ENCODE results near the gene ASB10. TPM values are rescaled to one million over a fixed set of nuclear protein-coding genes. Genes with fewer than 3 reads are reported as not detected.

ASB10 gene
- total and polyA plus RNA-seq, 2 of the 4 experiments (the other 2 are of a cell fraction): not detected

- H3K9me1 ChIP-seq (ENCODE audit: insufficient read depth, low read length): no peaks in the 10 kb centered on the region
- H2AFZ ChIP-seq (replicated peaks; ENCODE audit: low read length, poor library complexity): no peak overlapping the region
- 53% methylated on average over 3 of the region's 19 CpGs; no CpG with 5 or more reads in 1 of the 2 experiments for WGBS, 2 experiments (ENCODE audit: extremely low coverage in 2 of 2, insufficient read length in 1 of 2)
- H2AK5ac ChIP-seq (ENCODE audit: low read depth, low read length): no peak overlapping the region
- no peak overlapping the region for H3K4me2 ChIP-seq (ENCODE audit: low read depth, low read length)
- no peak overlapping the region for H4K8ac ChIP-seq (ENCODE audit: low read depth in 2 of 2, low read length in 2 of 2)
- POLR2A ChIA-PET (ENCODE audit: unreplicated experiment): no interaction called here
- H3K4me1 ChIP-seq (ENCODE audit: control insufficient read depth, insufficient read depth, low read length): no peaks in the 10 kb centered on the region
- DNase-seq (no peak), ATAC-seq (ENCODE audit: low read depth) (no peak)
- H2BK120ac ChIP-seq (ENCODE audit: low read depth, low read length): no peak overlapping the region
- H3K4me3 ChIP-seq (ENCODE audit: insufficient read depth, low read depth, low read length): no peak overlapping the region
- no peak overlapping the region for H3K23ac ChIP-seq (ENCODE audit: low read depth, low read length)
- no peak overlapping the region for H3K14ac ChIP-seq (replicated peaks; ENCODE audit: low read depth, low read length)
- dilution Hi-C loops (cut with HindIII; ENCODE audit: low sequenced_read_pairs, unreplicated experiment) (no loop called here), in situ Hi-C loops (cut with MboI; ENCODE audit: low sequenced_read_pairs) (loop anchor here (5.0 to 10.0 kb wide), 2 partner anchors 46 to 178 kb away; no protein-coding TSS in a partner anchor), intact Hi-C loops (cut with micrococcal nuclease) (no loop called here)
- no peak overlapping the region for H3K4ac ChIP-seq (ENCODE audit: low read depth, low read length)
- no peaks in the 10 kb centered on the region for H3K9me3 ChIP-seq (ENCODE audit: control insufficient read depth, insufficient read depth, low read length)
- no peak overlapping the region for H3K18ac ChIP-seq (ENCODE audit: low read depth, low read length)
- H3K9ac ChIP-seq (ENCODE audit: low read depth, low read length): no peak overlapping the region
- no peak overlapping the region for H2BK5ac ChIP-seq (ENCODE audit: low read depth, low read length, poor library complexity, severe bottlenecking)
- H4K5ac ChIP-seq (ENCODE audit: low read depth, low read length): no peak overlapping the region
- TF ChIP-seq CHD1 (IDR thresholded peaks at IDR 0.05; ENCODE audit: low read depth, low read length) (no peak), SMC3 (IDR thresholded peaks at IDR 0.05; ENCODE audit: low read depth, low read length) (no peak), RFX5 (IDR thresholded peaks at IDR 0.05; ENCODE audit: low read depth, low read length) (no peak), POLR2A (IDR thresholded peaks at IDR 0.05; ENCODE audit: low read depth, low read length) (no peak), FOS (IDR thresholded peaks at IDR 0.05; ENCODE audit: low read depth, low read length) (no peak), MAFK (IDR thresholded peaks at IDR 0.05; ENCODE audit: low read depth, low read length) (no peak), ELK1 (IDR thresholded peaks at IDR 0.05; ENCODE audit: borderline replicate concordance, low read depth, low read length) (no peak), RCOR1 (IDR thresholded peaks at IDR 0.05; ENCODE audit: insufficient replicate concordance, low read length) (no peak), MAZ (IDR thresholded peaks at IDR 0.05; ENCODE audit: borderline replicate concordance, low read depth, low read length) (no peak), MXI1 (IDR thresholded peaks at IDR 0.05; ENCODE audit: borderline replicate concordance, low read depth, low read length) (no peak), NFE2L2 (IDR thresholded peaks at IDR 0.05; ENCODE audit: low read depth, low read length) (no peak), BHLHE40 (IDR thresholded peaks at IDR 0.05; ENCODE audit: low read depth, low read length) (no peak), CEBPB (IDR thresholded peaks at IDR 0.05; ENCODE audit: low read depth, low read length) (no peak), RAD21 (IDR thresholded peaks at IDR 0.05; ENCODE audit: low read length) (no peak)
- TF ChIP-seq, protein P1, sequence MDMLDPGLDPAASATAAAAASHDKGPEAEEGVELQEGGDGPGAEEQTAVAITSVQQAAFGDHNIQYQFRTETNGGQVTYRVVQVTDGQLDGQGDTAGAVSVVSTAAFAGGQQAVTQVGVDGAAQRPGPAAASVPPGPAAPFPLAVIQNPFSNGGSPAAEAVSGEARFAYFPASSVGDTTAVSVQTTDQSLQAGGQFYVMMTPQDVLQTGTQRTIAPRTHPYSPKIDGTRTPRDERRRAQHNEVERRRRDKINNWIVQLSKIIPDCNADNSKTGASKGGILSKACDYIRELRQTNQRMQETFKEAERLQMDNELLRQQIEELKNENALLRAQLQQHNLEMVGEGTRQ (IDR thresholded peaks at IDR 0.05; ENCODE audit: low read depth, low read length): no peak
- TF ChIP-seq, protein P2, sequence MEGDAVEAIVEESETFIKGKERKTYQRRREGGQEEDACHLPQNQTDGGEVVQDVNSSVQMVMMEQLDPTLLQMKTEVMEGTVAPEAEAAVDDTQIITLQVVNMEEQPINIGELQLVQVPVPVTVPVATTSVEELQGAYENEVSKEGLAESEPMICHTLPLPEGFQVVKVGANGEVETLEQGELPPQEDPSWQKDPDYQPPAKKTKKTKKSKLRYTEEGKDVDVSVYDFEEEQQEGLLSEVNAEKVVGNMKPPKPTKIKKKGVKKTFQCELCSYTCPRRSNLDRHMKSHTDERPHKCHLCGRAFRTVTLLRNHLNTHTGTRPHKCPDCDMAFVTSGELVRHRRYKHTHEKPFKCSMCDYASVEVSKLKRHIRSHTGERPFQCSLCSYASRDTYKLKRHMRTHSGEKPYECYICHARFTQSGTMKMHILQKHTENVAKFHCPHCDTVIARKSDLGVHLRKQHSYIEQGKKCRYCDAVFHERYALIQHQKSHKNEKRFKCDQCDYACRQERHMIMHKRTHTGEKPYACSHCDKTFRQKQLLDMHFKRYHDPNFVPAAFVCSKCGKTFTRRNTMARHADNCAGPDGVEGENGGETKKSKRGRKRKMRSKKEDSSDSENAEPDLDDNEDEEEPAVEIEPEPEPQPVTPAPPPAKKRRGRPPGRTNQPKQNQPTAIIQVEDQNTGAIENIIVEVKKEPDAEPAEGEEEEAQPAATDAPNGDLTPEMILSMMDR (conservative IDR thresholded peaks at IDR 0.05; ENCODE audit: low read depth, low read length): no peak
- no TSS peak for BruUV-seq (replicated peaks)
- H2BK20ac ChIP-seq (ENCODE audit: low read depth, low read length): no peak overlapping the region
- H4K91ac ChIP-seq (ENCODE audit: insufficient read depth, low read depth, low read length): no peak overlapping the region
- no peak overlapping the region for H3K27ac ChIP-seq (ENCODE audit: insufficient read depth, low read length)
- CTCF ChIA-PET: no interaction called here
- H2AK9ac ChIP-seq (replicated peaks; ENCODE audit: low read depth, low read length, poor library complexity): no peak overlapping the region
- peaks cover 0 to 28% of the 10 kb centered on the region in 2 experiments; a peak in 3 of 4 replicates for H3K79me1 ChIP-seq (ENCODE audit: low read depth in 1 of 2, low read length in 2 of 2)
- no peak overlapping the region for H3K56ac ChIP-seq (ENCODE audit: extremely low read depth, insufficient read depth, low read length)
- H3K27me3 ChIP-seq (ENCODE audit: control insufficient read depth, insufficient read depth, low read length): no peaks in the 10 kb centered on the region
- peaks cover 32% of the 10 kb centered on the region for H4K20me1 ChIP-seq (ENCODE audit: insufficient read depth, low read length)
- H2BK15ac ChIP-seq (ENCODE audit: low read depth, low read length): no peak overlapping the region
- peaks cover 66% of the 10 kb centered on the region for H3K36me3 ChIP-seq (ENCODE audit: control insufficient read depth, insufficient read depth, low read length)
Observed at GRCh38 chr7:151126491-151127137, 60.4 kb downstream of the ASB10 start.

All from IMR-90 (cell line).